SK-N-SH treated with all-trans-retinoic acid at 6 μM for 48 hours (cell line): Measurements from ENCODE around the gene MCF2.

Experiments used
- ATAC-seq: fragments of 200-7000 bp; cut with Tn5 transposase; 3 replicates; pipeline ENCODE4 v1.9.1; 2020; ENCODE audit warnings: mild to moderate bottlenecking, moderate library complexity
- ARNTL ChIP-seq: fragments of 450-650 bp; formaldehyde crosslinking; IDR thresholded peaks from 2 replicates; pipeline ENCODE4 v1.5.0; 2020; ENCODE audit warnings: low read depth, mild to moderate bottlenecking, moderate library complexity, borderline replicate concordance
- BACH2 ChIP-seq: fragments of 250-450 bp; sonication (Bioruptor Pico); IDR thresholded peaks from 2 replicates; pipeline ENCODE4 v1.9.0; 2021; ENCODE audit warnings: mild to moderate bottlenecking, borderline replicate concordance
- CSDC2 ChIP-seq: fragments of 250-450 bp; sonication (Bioruptor Pico); IDR thresholded peaks from 2 replicates; pipeline ENCODE4 v1.5.0; 2020; ENCODE audit warnings: mild to moderate bottlenecking, moderate library complexity
- ESRRG ChIP-seq: fragments of 250-450 bp; sonication (Bioruptor Pico); IDR thresholded peaks from 2 replicates; pipeline ENCODE4 v1.6.1; 2021; ENCODE audit warnings: mild to moderate bottlenecking
- GLIS3 ChIP-seq: fragments of 250-450 bp; sonication (Bioruptor Pico); IDR thresholded peaks from 2 replicates; pipeline ENCODE4 v1.5.0; 2020; ENCODE audit warnings: mild to moderate bottlenecking, moderate library complexity
- ISL1 ChIP-seq: fragments of 250-450 bp; sonication (Bioruptor Pico); IDR thresholded peaks from 2 replicates; pipeline ENCODE4 v2.1.2; 2022; ENCODE audit warnings: mild to moderate bottlenecking, moderate library complexity
- OSR1 ChIP-seq: fragments of 250-450 bp; sonication (Bioruptor Pico); IDR thresholded peaks from 2 replicates; pipeline ENCODE4 v1.8.0; 2022; ENCODE audit warnings: moderate library complexity, mild to moderate bottlenecking, inconsistent platforms
- RARB ChIP-seq: fragments of 250-450 bp; sonication (Bioruptor Pico); IDR thresholded peaks from 2 replicates; pipeline ENCODE4 v1.8.0; 2021; ENCODE audit warnings: mild to moderate bottlenecking, moderate library complexity
- SNAI2 ChIP-seq: fragments of 250-450 bp; sonication (Bioruptor Pico); IDR thresholded peaks from 2 replicates; pipeline ENCODE4 v1.5.0; 2020; ENCODE audit warnings: mild to moderate bottlenecking, moderate library complexity
- TCF4 ChIP-seq: fragments of 250-450 bp; sonication (Bioruptor Pico); IDR thresholded peaks from 2 replicates; pipeline ENCODE4 v1.8.0; 2021; ENCODE audit warnings: mild to moderate bottlenecking, moderate library complexity, borderline replicate concordance
- TOX ChIP-seq: fragments of 250-450 bp; sonication (Bioruptor Pico); IDR thresholded peaks from 2 replicates; pipeline ENCODE4 v1.8.0; 2021; ENCODE audit warnings: mild to moderate bottlenecking, moderate library complexity, borderline replicate concordance
- ZC3H10 ChIP-seq: fragments of 250-450 bp; sonication (Bioruptor Pico); IDR thresholded peaks from 2 replicates; pipeline ENCODE4 v1.5.1; 2021; ENCODE audit warnings: mild to moderate bottlenecking, moderate library complexity
- ZFP3 ChIP-seq: fragments of 250-450 bp; sonication (Bioruptor Pico); IDR thresholded peaks from 2 replicates; pipeline ENCODE4 v1.5.0; 2020; ENCODE audit warnings: mild to moderate bottlenecking, moderate library complexity
- ZFP30 ChIP-seq: fragments of 450-650 bp; formaldehyde crosslinking; IDR thresholded peaks from 2 replicates; pipeline ENCODE4 v1.5.0; 2022; ENCODE audit warnings: mild to moderate bottlenecking, moderate library complexity
- ZNF565 ChIP-seq: fragments of 450-650 bp; formaldehyde crosslinking; conservative IDR thresholded peaks from 2 replicates; pipeline ENCODE4 v1.5.0; 2020; ENCODE audit warnings: low read depth, mild to moderate bottlenecking, moderate library complexity
- ZNF70 ChIP-seq: fragments of 450-650 bp; formaldehyde crosslinking; IDR thresholded peaks from 2 replicates; pipeline ENCODE4 v1.5.0; 2020; ENCODE audit warnings: mild to moderate bottlenecking, moderate library complexity
- ZNF8 ChIP-seq: fragments of 450-650 bp; formaldehyde crosslinking; IDR thresholded peaks from 2 replicates; pipeline ENCODE4 v1.5.0; 2020; ENCODE audit warnings: mild to moderate bottlenecking, moderate library complexity
- TF ChIP-seq, protein P1 (sequence below): fragments of 250-450 bp; sonication (Bioruptor Pico); IDR thresholded peaks from 2 replicates; pipeline ENCODE4 v1.5.0; 2020; ENCODE audit warnings: mild to moderate bottlenecking, moderate library complexity
- TF ChIP-seq, protein P2 (sequence below): fragments of 250-450 bp; sonication (Bioruptor Pico); IDR thresholded peaks from 2 replicates; pipeline ENCODE4 v1.8.0; 2020; ENCODE audit warnings: mild to moderate bottlenecking, moderate library complexity, borderline replicate concordance
- TF ChIP-seq, protein P3 (sequence below): fragments of 250-450 bp; sonication (Bioruptor Pico); IDR thresholded peaks from 2 replicates; pipeline ENCODE4 v1.5.1; 2021; ENCODE audit warnings: mild to moderate bottlenecking, moderate library complexity
- TF ChIP-seq, protein P4 (sequence below): fragments of 250-450 bp; sonication (Bioruptor Pico); IDR thresholded peaks from 2 replicates; pipeline ENCODE4 v1.5.1; 2020; ENCODE audit warnings: low read depth, mild to moderate bottlenecking, moderate library complexity
- TF ChIP-seq, protein P5 (sequence below): fragments of 250-450 bp; sonication (Bioruptor Pico); IDR thresholded peaks from 2 replicates; pipeline ENCODE4 v1.8.0; 2021; ENCODE audit warnings: low read depth, mild to moderate bottlenecking, moderate library complexity, borderline replicate concordance

The MCF2 gene

DNA sequence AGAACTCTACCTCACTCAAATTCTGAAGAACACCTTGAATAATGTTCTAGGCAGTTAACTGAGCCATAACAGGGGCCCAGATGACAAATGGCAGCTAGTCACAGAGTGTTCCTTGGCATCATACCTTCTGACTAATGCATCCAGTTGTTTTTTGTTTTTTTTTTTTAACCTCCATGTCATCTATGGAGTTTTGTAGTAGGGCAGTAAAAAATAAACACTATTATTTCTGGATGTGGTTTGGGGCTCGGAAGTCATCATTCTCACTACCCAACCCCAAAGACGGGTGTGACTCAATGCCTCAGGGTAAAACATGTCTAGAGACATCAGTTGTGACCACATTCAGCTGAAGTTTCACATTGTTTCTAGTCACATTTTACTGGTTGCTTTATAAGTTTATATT is 31.2 kb upstream of the MCF2 start:
- TF ChIP-seq OSR1 (no peak), ZC3H10 (CRISPR knock-in tag) (no peak), ZNF565 (no peak), GLIS3 (CRISPR knock-in tag) (no peak), SNAI2 (CRISPR knock-in tag) (no peak)
- no peak for ATAC-seq

DNA sequence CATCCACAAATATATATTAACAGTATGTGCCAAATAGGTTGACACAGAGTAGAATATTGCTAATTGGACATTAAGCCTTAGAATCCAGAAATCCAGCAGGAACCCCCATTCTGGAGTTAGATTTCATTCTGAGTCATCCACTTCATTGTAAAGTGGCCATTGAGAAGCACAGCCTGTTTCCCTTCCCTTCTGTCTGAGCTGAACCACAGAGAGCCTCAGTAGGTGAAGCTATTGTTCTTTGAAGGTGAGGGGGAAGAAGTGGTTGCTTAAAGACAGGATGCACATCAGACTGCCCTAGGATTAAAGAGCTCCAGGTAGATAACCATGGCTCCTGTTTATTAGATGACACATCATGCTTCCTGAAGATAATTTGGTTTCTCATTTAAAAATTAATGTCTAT is 30.6 kb upstream of the MCF2 start:
- peak; percentile 41; the same call in 2 of the 3 replicates for ATAC-seq
- TF ChIP-seq ZFP3 (CRISPR knock-in tag): no peak
- no peak for TF ChIP-seq BACH2 (CRISPR knock-in tag)
- no peak for TF ChIP-seq ZFP30 (CRISPR knock-in tag)
- TF ChIP-seq ZNF70: no peak
- TF ChIP-seq, protein P1, sequence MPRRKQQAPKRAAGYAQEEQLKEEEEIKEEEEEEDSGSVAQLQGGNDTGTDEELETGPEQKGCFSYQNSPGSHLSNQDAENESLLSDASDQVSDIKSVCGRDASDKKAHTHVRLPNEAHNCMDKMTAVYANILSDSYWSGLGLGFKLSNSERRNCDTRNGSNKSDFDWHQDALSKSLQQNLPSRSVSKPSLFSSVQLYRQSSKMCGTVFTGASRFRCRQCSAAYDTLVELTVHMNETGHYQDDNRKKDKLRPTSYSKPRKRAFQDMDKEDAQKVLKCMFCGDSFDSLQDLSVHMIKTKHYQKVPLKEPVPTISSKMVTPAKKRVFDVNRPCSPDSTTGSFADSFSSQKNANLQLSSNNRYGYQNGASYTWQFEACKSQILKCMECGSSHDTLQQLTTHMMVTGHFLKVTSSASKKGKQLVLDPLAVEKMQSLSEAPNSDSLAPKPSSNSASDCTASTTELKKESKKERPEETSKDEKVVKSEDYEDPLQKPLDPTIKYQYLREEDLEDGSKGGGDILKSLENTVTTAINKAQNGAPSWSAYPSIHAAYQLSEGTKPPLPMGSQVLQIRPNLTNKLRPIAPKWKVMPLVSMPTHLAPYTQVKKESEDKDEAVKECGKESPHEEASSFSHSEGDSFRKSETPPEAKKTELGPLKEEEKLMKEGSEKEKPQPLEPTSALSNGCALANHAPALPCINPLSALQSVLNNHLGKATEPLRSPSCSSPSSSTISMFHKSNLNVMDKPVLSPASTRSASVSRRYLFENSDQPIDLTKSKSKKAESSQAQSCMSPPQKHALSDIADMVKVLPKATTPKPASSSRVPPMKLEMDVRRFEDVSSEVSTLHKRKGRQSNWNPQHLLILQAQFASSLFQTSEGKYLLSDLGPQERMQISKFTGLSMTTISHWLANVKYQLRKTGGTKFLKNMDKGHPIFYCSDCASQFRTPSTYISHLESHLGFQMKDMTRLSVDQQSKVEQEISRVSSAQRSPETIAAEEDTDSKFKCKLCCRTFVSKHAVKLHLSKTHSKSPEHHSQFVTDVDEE (CRISPR knock-in tag): no peak
- TF ChIP-seq ZNF565: no peak
- no peak for TF ChIP-seq ESRRG (CRISPR knock-in tag)
- no peak for TF ChIP-seq OSR1
- TF ChIP-seq, protein P2, sequence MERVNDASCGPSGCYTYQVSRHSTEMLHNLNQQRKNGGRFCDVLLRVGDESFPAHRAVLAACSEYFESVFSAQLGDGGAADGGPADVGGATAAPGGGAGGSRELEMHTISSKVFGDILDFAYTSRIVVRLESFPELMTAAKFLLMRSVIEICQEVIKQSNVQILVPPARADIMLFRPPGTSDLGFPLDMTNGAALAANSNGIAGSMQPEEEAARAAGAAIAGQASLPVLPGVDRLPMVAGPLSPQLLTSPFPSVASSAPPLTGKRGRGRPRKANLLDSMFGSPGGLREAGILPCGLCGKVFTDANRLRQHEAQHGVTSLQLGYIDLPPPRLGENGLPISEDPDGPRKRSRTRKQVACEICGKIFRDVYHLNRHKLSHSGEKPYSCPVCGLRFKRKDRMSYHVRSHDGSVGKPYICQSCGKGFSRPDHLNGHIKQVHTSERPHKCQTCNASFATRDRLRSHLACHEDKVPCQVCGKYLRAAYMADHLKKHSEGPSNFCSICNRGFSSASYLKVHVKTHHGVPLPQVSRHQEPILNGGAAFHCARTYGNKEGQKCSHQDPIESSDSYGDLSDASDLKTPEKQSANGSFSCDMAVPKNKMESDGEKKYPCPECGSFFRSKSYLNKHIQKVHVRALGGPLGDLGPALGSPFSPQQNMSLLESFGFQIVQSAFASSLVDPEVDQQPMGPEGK (CRISPR knock-in tag): no peak
- TF ChIP-seq ZC3H10 (CRISPR knock-in tag): no peak
- TF ChIP-seq, protein P3, sequence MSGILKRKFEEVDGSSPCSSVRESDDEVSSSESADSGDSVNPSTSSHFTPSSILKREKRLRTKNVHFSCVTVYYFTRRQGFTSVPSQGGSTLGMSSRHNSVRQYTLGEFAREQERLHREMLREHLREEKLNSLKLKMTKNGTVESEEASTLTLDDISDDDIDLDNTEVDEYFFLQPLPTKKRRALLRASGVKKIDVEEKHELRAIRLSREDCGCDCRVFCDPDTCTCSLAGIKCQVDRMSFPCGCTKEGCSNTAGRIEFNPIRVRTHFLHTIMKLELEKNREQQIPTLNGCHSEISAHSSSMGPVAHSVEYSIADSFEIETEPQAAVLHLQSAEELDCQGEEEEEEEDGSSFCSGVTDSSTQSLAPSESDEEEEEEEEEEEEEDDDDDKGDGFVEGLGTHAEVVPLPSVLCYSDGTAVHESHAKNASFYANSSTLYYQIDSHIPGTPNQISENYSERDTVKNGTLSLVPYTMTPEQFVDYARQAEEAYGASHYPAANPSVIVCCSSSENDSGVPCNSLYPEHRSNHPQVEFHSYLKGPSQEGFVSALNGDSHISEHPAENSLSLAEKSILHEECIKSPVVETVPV: no peak
- no peak for TF ChIP-seq TCF4 (CRISPR knock-in tag)
- TF ChIP-seq, all 23 proteins: peak for 0

DNA sequence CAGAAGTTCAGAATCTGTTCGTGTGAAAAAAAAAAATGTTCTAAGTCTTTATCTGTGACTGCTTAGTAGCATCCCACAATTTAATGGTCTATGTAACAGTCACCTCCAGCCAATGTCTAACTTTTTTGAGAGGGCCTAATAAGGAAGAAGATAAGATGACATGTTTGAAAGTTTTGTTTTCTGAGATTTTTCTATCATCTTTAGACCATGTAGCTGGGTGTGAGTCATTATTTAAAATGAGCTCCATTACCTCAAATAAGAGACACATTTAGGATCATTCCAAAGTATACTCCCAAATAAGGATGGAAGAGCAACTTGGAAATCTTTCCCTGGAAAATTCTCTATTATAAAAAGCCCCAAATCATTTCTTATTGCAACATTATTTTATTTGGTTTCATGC is 28.2 kb upstream of the MCF2 start:
- ATAC-seq: no peak
- TF ChIP-seq ZC3H10 (CRISPR knock-in tag): no peak
- TF ChIP-seq, protein P3: no peak

DNA sequence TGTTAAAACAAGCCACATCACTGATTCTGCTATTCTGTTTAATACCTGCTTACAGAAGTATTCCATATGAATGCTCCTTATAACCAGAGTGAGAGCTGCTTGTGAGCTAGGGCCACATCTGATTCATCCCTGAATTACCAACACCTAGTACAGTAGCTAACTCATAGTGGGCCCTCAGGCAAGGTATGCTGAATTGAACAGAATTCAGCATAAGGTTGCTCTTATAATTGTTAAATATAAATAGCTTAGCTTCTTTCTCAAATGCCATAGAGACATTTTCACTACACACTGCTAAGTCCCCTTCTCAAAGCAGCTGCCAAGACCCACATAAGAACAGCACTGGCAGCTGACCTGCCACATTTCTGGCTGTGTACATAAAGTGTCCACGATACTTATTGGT is 27.0 kb upstream of the MCF2 start:
- no peak for ATAC-seq
- TF ChIP-seq TCF4 (CRISPR knock-in tag): no peak
- TF ChIP-seq TOX (CRISPR knock-in tag): no peak
- no peak for TF ChIP-seq ARNTL
- TF ChIP-seq CSDC2: no peak
- TF ChIP-seq ZNF8 (CRISPR knock-in tag): no peak
- TF ChIP-seq, protein P4, sequence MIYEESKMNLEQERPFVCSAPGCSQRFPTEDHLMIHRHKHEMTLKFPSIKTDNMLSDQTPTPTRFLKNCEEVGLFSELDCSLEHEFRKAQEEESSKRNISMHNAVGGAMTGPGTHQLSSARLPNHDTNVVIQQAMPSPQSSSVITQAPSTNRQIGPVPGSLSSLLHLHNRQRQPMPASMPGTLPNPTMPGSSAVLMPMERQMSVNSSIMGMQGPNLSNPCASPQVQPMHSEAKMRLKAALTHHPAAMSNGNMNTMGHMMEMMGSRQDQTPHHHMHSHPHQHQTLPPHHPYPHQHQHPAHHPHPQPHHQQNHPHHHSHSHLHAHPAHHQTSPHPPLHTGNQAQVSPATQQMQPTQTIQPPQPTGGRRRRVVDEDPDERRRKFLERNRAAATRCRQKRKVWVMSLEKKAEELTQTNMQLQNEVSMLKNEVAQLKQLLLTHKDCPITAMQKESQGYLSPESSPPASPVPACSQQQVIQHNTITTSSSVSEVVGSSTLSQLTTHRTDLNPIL (CRISPR knock-in tag): no peak
- TF ChIP-seq, protein P3: no peak
- TF ChIP-seq, protein P1 (CRISPR knock-in tag): no peak
- no peak for TF ChIP-seq BACH2 (CRISPR knock-in tag)
- no peak for TF ChIP-seq ISL1 (CRISPR knock-in tag)
- TF ChIP-seq SNAI2 (CRISPR knock-in tag): no peak
- TF ChIP-seq, protein P5, sequence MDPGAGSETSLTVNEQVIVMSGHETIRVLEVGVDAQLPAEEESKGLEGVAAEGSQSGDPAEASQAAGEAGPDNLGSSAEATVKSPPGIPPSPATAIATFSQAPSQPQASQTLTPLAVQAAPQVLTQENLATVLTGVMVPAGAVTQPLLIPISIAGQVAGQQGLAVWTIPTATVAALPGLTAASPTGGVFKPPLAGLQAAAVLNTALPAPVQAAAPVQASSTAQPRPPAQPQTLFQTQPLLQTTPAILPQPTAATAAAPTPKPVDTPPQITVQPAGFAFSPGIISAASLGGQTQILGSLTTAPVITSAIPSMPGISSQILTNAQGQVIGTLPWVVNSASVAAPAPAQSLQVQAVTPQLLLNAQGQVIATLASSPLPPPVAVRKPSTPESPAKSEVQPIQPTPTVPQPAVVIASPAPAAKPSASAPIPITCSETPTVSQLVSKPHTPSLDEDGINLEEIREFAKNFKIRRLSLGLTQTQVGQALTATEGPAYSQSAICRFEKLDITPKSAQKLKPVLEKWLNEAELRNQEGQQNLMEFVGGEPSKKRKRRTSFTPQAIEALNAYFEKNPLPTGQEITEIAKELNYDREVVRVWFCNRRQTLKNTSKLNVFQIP (CRISPR knock-in tag): no peak
- TF ChIP-seq RARB (CRISPR knock-in tag): no peak
- no peak for TF ChIP-seq ZFP30 (CRISPR knock-in tag)
- TF ChIP-seq, all 23 proteins: peak for 0
